Endothelial cell of umbilical vein (primary cell): ENCODE measurements around the gene NELFA. TPM values are rescaled to one million over a fixed set of nuclear protein-coding genes. Genes with fewer than 3 reads are reported as not detected.

Experiments used
- BruUV-seq: library from RNA; stranded (reverse); fragments of 400-500 nt; replicated peaks from 2 replicates; lab custom pipeline; 2021; lab: Mats Ljungman, UMichigan
- CTCF ChIA-PET: fragments of 300-600, 350-600 bp; sonication (Branson Sonifier 250); formaldehyde crosslinking; loops from one replicate; lab custom pipeline; 2021; ENCODE audit warnings: antibody characterized with exemption, inconsistent platforms; lab: Charles Lee
- POLR2A ChIA-PET: fragments of 300-600, 350-600 bp; sonication (Branson Sonifier 250); formaldehyde crosslinking; loops from one replicate; lab custom pipeline; 2021; ENCODE audit warnings: antibody characterized with exemption, inconsistent platforms; lab: Charles Lee
- DNase-seq: peaks from one replicate; pipeline ENCODE4 v3.0.0-alpha.2; 2011; ENCODE audit warnings: low read depth, low spot score
- FAIRE-seq: peaks from 2 replicates; lab custom pipeline; 2011; peaks lifted over from hg19 to GRCh38; lab: Jason Lieb, UNC
- H2AFZ ChIP-seq: 2 replicates; pipeline ENCODE4 v1.6.0; 2012; ENCODE audit warnings: low read depth, low read length, control low read depth, inconsistent platforms
- H3K27ac ChIP-seq: 2 replicates; pipeline ENCODE4 v1.5.1; 2011; ENCODE audit warnings: low read depth, mild to moderate bottlenecking, control low read depth, low read length, moderate library complexity; ENCODE audit not compliant: insufficient read depth
- H3K27me3 ChIP-seq, 2 experiments: 2 replicates each; pipeline versions ENCODE4 v1.6.0 to v1.6.1; 2011; ENCODE audit warnings: low read length in 2 of 2, mixed read lengths in 1 of 2; ENCODE audit not compliant: control insufficient read depth in 2 of 2, insufficient read depth in 2 of 2
- H3K36me3 ChIP-seq, 2 experiments: 2 replicates in 1 of 2; 3 replicates in 1 of 2; pipeline ENCODE4 v1.5.1; 2011; ENCODE audit warnings: low read length in 2 of 2, mild to moderate bottlenecking in 1 of 2, moderate library complexity in 1 of 2; ENCODE audit not compliant: control insufficient read depth in 2 of 2, insufficient read depth in 2 of 2; ENCODE audit errors: extremely low read depth in 1 of 2
- H3K4me1 ChIP-seq: 3 replicates; pipeline ENCODE4 v1.5.1; 2011; ENCODE audit warnings: mild to moderate bottlenecking, low read length; ENCODE audit not compliant: control insufficient read depth, insufficient read depth; ENCODE audit errors: extremely low read depth
- H3K4me2 ChIP-seq: 2 replicates; pipeline ENCODE4 v1.6.1; 2011; ENCODE audit warnings: low read length, control low read depth, mixed read lengths; ENCODE audit not compliant: insufficient read depth
- H3K4me3 ChIP-seq, 3 experiments: fragments of 200-600 bp in 1 of 3; sonication (generic), shearing (Covaris generic) in 1 of 3; replicated peaks in 1 of 3; 2 replicates each; pipeline ENCODE4 v1.5.1; 2011 to 2016; ENCODE audit warnings: control low read depth in 3 of 3, low read length in 3 of 3, mild to moderate bottlenecking in 2 of 3, inconsistent platforms in 1 of 3, low read depth in 1 of 3, moderate library complexity in 1 of 3; ENCODE audit not compliant: insufficient read depth in 1 of 3
- H3K79me2 ChIP-seq: 2 replicates; pipeline ENCODE4 v1.6.0; 2012; ENCODE audit warnings: low read length, inconsistent platforms; ENCODE audit not compliant: control insufficient read depth, insufficient read depth
- H3K9ac ChIP-seq: replicated peaks from 2 replicates; pipeline ENCODE3; 2011; ENCODE audit warnings: low read length, control low read depth; ENCODE audit not compliant: insufficient read depth; ENCODE audit errors: extremely low read depth
- H3K9me1 ChIP-seq: replicated peaks from 3 replicates; pipeline ENCODE4 v1.6.0; 2011; ENCODE audit warnings: mild to moderate bottlenecking, low read length; ENCODE audit not compliant: control insufficient read depth, insufficient read depth; ENCODE audit errors: extremely low read depth
- H3K9me3 ChIP-seq: replicated peaks from 2 replicates; pipeline ENCODE4 v1.5.1; 2012; ENCODE audit warnings: low read length, inconsistent platforms; ENCODE audit not compliant: control insufficient read depth, insufficient read depth
- H4K20me1 ChIP-seq: replicated peaks from 2 replicates; pipeline ENCODE3; 2011; ENCODE audit warnings: mild to moderate bottlenecking, low read length; ENCODE audit not compliant: control insufficient read depth, insufficient read depth; ENCODE audit errors: extremely low read depth
- JUN ChIP-seq: IDR thresholded peaks from 2 replicates; pipeline ENCODE4 v1.6.1; 2011; ENCODE audit warnings: borderline replicate concordance, low read depth; ENCODE audit not compliant: insufficient read length, insufficient read depth
- POLR2AphosphoS5 ChIP-seq: IDR thresholded peaks from 2 replicates; pipeline ENCODE4 v1.6.1; 2012; ENCODE audit warnings: low read depth, mild to moderate bottlenecking, control low read depth, low read length, moderate library complexity; ENCODE audit not compliant: insufficient read depth
- dilution Hi-C: fragments of 300-500 bp; cut with MboI; formaldehyde crosslinking; loops from one replicate; pipeline ENCODE4 v1.15.0; 2019; ENCODE audit warnings: low sequenced_read_pairs; ENCODE audit not compliant: extremely low pct_ligation_motif_present
- intact Hi-C: fragments of 100-400 bp; cut with micrococcal nuclease; formaldehyde crosslinking; loops from one replicate; pipeline ENCODE4 v1.10.0; 2022
- polyA plus RNA-seq, 4 experiments: library from polyadenylated mRNA; depleted of rRNA in 3 of 4; stranded (reverse) in 3 of 4; unstranded in 1 of 4; fragments of >200 nt; gene quantifications; 2 replicates each; pipeline versions ENCODE4 v1.2.1 to v1.2.3, GENCODE V29; 2011 to 2012; ENCODE audit warnings: missing spikeins in 1 of 4
- total RNA-seq: library from RNA; stranded (reverse); gene quantifications from 2 replicates; pipeline ENCODE4 v1.2.3, GENCODE V29; 2021

The NELFA gene
- total and polyA plus RNA-seq, 2 donors (not counting 3 experiments of a cell fraction or from before 2014, with no cell fraction given) = 22.8 to 30.3 TPM

GRCh38 chr4:1938027-1938426 is 70.7 kb downstream of the NELFA start:
- intact Hi-C loops (no loop called here), dilution Hi-C loops (no loop called here)
- TF ChIP-seq POLR2AphosphoS5 = no peak
- Histone ChIP-seq H3K27ac (no peak overlapping the region), H3K4me1 (peaks cover 17% of the 10 kb centered on the region), H3K9me3 (no peaks in the 10 kb centered on the region), H3K36me3 (peaks cover 9 to 23% of the 10 kb centered on the region in 2 experiments), H3K79me2 (peaks cover 11% of the 10 kb centered on the region), H3K9ac (no peak overlapping the region), H4K20me1 (no peaks in the 10 kb centered on the region), H3K4me3 (no peak overlapping the region), H3K9me1 (no peaks in the 10 kb centered on the region), H3K27me3 (no peaks in the 10 kb centered on the region), H3K4me2 (no peak overlapping the region), H2AFZ (no peak overlapping the region)
- BruUV-seq = no TSS peak
- no peak for DNase-seq
- no peak for FAIRE-seq
- CTCF ChIA-PET = interaction anchor here (0.6 to 0.9 kb wide), 3 partner anchors 18 to 208 kb away, joined by 3 to 4 read pairs (median 3); no protein-coding TSS in a partner anchor
- POLR2A ChIA-PET = no interaction called here

DNA sequence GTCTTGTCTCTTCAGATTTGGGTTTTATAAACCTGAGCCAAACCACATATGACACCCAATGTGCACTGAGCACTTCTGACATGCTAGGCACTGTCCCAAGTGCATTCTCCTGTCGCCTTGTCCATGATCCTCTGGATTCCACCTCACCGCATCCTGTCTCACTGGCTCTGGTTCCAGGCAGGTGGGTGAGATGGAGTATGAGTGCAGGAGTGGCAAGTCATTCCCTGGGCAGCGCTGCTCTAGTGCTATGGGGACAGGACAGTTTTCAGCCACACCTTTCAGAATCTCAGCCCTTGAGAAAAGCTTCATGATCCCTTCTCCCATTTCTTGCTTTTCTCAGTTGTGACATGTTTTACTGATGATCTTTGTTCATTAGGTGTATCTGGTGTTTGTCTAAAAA is 71.2 kb downstream of the NELFA start:
- no peak for TF ChIP-seq POLR2AphosphoS5
- no peak for TF ChIP-seq JUN
- no peak overlapping the region for H3K4me3 ChIP-seq
- no peaks in the 10 kb centered on the region for H3K27me3 ChIP-seq
- dilution Hi-C loops = no loop called here
- no peak overlapping the region for H3K4me2 ChIP-seq
- BruUV-seq = no TSS peak
- H3K36me3 ChIP-seq = peaks cover 13 to 19% of the 10 kb centered on the region in 2 experiments
- H3K4me1 ChIP-seq = peaks cover 17% of the 10 kb centered on the region
- H3K79me2 ChIP-seq = peaks cover 13% of the 10 kb centered on the region
- FAIRE-seq (no peak), DNase-seq (no peak)
- H4K20me1 ChIP-seq = no peaks in the 10 kb centered on the region
- ChIA-PET POLR2A (no interaction called here), CTCF (interaction anchor here (0.5 kb wide), 1 partner anchor 79 kb away, joined by 3 read pairs; no protein-coding TSS in a partner anchor)
- no peak overlapping the region for H3K9ac ChIP-seq
- H3K9me3 ChIP-seq = no peaks in the 10 kb centered on the region
- H3K27ac ChIP-seq = no peak overlapping the region
- H3K9me1 ChIP-seq = no peaks in the 10 kb centered on the region
- H2AFZ ChIP-seq = no peak overlapping the region
- intact Hi-C loops = no loop called here
